ENCODE data around the gene NPTX2.

The NPTX2 gene

GRCh38 chr7:98674881-98675280 is 57.8 kb downstream of the NPTX2 start:
- Histone ChIP-seq H3K36me3 (ENCODE audit: control insufficient read depth, insufficient read depth, low read length) (no peaks in the 10 kb centered on the region), H3K4me3 (ENCODE audit: extremely low read depth, insufficient read depth, low read length, poor library complexity, severe bottlenecking) (no peak overlapping the region), H3K27ac (ENCODE audit: low read depth, low read length, severe bottlenecking) (no peak overlapping the region), H3K9me3 (ENCODE audit: control insufficient read depth, low read length) (no peaks in the 10 kb centered on the region), H3K4me1 (ENCODE audit: control insufficient read depth, insufficient read depth, low read length, poor library complexity, severe bottlenecking) (no peaks in the 10 kb centered on the region)
- WGBS, 2 experiments (ENCODE audit: insufficient coverage in 2 of 2): 70 to 75% methylated on average over 8 to 9 of the region's 9 CpGs

- Histone ChIP-seq H3K36me3 (ENCODE audit: control insufficient read depth, insufficient read depth, low read length) (no peaks in the 10 kb centered on the region), H3K27ac (ENCODE audit: low read depth, low read length, severe bottlenecking) (no peak overlapping the region), H3K4me3 (ENCODE audit: extremely low read depth, insufficient read depth, low read length, poor library complexity, severe bottlenecking) (no peak overlapping the region), H3K9me3 (ENCODE audit: control insufficient read depth, low read length) (no peaks in the 10 kb centered on the region), H3K4me1 (ENCODE audit: control insufficient read depth, insufficient read depth, low read length, poor library complexity, severe bottlenecking) (no peaks in the 10 kb centered on the region)
- WGBS, 2 experiments (ENCODE audit: insufficient coverage in 2 of 2): 88 to 89% methylated on average over 5 to 7 of the region's 7 CpGs
Observed at GRCh38 chr7:98678215-98678614, 61.1 kb downstream of the NPTX2 start.

Measured in mesodermal cell (in vitro differentiated cells).